Fibroblast of skin of left biceps (primary cell): ENCODE measurements around the gene CTBP1.

Experiments used
- DNase-seq, 2 experiments: peaks; one replicate each; pipeline ENCODE4 v3.0.0-alpha.2; 2013; ENCODE audit warnings: low read depth in 2 of 2

CTBP1 gene

DNA sequence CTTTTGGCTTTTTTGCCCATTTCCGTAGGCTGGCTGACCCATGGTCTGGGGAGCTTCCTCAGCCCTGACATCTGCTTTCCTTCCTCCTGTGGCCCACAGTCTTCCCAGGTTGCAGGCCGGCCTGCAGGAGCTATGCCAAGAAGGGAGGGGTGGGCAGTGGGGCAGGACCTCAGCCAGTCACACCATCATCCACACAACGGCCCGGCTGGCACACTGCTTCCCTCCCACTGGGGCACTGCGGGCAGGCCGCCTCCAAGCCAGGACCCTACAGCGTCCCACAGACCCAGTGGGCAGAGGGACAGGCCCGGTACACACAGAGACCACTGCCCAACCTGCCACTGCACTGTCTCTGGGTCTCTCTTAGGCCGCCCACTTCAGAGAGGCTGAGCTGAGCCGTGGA, 38.0 kb downstream of the CTBP1 start:
- DNase-seq: no peak

DNA sequence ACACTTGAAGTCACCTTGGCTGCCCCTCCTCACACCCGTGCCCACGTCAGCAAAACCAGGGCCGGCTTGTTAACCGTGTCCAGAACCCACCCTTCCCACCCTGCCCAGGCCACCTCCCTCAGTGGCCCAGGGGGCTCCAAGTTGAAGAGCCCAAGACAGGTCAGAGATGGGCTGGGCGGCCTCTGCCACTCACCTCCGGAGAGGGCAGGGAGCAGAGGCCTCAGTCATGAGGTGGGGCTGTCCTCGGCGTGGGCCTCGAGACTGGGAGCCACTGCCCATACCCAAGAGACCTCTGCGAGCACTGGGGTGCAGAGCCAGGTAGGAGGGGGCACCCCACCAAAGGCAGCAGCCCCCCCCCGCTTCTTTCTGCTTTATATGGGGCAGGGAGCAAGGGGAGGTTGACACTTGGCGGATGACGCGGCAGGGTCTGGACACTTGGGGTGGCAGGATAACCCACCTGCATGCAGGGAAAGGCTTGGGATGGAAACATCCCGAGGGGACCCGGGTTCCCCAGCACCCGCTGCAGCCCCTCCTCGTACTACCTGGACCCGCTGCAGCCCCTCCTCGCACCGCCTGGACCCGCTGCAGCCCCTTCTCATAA, 38.6 kb downstream of the CTBP1 start:
- no peak for DNase-seq

- no peak for DNase-seq
These were observed 39.1 kb downstream of the CTBP1 start for GRCh38 chr4:1209821-1210220.

- no peak for DNase-seq
These were observed 39.8 kb downstream of the CTBP1 start for GRCh38 chr4:1208970-1209704.

DNA sequence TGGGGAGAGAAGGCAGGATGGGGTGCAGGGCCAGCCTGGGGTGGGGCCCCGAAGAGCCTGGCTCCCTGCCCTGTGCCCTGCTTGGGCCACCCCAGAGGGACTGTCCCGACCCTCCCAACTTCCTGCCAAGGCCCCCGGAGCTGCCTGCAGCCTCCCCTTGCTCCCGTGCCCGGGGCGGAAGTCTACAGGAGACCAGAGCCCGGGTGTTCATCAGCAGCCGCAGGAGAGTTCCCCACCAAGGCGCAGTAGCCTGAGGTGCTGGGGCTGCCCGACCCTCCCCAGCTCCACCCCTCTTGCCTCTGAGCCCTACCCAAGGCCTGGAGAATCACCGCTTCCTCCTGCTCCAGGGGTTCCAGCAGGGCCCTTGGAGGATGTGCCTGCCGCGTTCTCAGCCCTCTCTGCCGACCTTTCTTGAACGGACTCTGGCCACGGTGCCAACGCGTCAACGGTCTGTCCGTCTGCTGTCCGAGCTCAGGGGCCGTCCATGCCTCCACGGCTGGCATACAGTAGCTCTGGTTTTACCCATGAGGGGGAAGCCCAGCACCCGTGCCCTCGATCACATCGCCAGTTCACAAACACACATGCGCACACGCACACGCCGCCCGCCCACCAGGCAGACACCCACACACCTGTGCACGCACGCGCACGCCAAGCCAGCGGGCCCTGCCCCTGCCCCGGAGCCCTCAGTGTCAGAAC, 40.5 kb downstream of the CTBP1 start:
- no peak for DNase-seq

GRCh38 chr4:1207603-1208265, 41.2 kb downstream of the CTBP1 start:
- DNase-seq: no peak

- DNase-seq: no peak
These were observed 41.8 kb downstream of the CTBP1 start for GRCh38 chr4:1207157-1207470.

DNA sequence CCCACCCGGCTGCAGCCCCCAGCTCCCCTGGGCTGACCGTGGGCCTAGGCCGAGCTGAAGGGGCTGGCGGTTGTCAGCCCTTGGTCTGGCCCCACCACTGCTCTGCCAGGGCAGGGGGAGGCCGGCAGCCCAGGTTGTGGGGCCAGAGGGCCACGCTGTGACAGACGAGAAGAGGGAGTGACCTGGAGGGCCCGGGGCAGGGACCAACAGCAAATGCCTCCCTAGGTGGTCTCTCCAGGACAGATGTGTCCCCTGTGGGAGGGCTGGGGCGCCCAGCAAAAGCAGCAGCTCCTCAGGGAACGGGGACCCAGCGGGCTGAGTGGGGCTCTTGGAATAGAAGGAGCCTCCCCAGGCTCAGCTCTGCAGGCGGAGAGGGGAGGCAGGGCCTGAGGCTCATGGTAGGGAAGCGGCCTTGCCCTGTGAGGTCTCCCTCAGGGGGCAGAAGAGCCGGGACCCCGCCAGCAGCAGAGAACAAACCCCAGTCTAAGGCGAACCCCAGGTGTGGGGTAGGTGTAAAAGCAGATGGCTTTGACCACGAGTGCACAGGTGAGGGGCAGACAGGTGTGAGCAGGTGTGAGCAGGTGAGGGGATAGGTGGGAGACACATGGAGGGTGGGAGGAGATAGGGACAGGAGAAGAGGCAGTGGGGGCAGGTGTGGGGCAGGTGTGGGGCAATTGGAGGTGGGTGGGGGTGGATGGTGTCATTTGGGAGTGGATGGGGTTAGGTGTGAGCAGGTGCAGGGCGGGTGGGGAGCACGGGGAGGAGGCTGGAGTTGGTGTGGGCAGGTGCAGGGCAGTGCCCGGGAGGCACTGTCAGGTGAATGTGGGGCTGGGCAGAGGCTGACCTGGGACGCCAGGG, 42.4 kb downstream of the CTBP1 start:
- DNase-seq: no peak

- DNase-seq: no peak
These were observed 43.2 kb downstream of the CTBP1 start for GRCh38 chr4:1205586-1206298.

DNA sequence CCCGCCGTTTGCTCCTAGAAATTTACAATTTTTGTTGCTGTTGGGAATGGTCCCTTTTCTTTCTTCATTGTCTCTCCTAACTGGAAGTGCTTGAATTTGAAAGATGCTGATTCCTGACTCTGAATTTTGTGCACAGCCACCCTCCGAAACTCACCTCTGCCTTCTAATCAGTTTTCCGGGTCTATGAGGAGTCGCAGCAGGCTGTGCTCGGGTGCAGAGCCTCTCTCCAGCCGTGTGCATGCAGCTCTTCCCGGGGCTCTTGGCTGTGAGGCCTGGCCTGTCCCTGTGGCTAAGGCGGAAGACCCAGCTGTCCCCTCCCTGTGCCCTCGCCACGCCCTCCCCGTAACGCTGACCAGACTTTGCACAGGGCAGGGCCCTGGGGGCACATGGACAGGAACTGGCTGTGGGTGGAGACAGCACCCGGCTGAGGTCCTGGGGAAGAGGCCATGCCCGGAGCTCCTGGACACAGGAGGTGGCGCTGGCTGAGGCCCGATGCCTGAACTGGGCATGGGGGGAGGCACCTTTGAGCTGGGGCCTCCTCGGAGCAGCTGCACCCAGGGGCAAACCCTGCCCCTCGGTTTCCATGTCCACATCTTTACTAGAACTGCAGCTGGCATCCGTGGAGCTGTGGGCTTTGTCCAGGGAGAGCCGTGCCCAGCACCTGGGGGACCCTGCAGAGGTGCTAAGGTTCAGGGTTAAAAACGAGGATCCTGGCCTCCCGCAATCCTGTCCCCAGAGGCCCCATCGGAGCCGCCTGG, 43.9 kb downstream of the CTBP1 start:
- DNase-seq: no peak

GRCh38 chr4:1204286-1204827, 44.6 kb downstream of the CTBP1 start:
- DNase-seq: no peak

- DNase-seq: no peak
These were observed 45.8 kb downstream of the CTBP1 start for GRCh38 chr4:1203026-1203616.

DNA sequence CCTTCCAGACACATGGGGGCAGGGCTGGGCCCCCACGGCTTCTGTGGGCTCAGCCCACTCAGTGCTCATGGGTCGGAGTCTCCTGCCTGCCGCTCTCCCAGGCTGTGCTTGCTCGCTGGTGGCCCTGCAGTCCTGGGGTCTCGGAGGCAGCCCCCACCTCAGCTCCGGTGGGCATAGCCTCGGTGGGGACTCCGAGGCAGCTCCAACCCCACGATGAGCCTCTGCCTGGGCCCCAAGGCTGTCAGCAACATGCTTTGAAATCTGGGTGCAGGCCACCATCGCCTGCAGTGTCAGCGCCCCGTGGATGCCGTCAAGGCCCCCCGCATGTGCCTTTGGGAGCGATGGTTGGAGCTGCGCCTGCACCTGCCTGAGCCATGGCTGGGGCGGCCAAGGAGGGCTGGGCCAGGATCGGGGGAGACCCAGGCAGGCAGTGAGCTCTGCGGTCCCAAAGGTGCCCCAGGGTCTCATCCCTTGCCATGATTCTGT, 46.4 kb downstream of the CTBP1 start:
- DNase-seq: no peak

- peak; percentile 57 to 61 for DNase-seq
These were observed 46.9 kb downstream of the CTBP1 start for GRCh38 chr4:1201851-1202525.

- peak; percentile 66 to 67 for DNase-seq
These were observed 48.4 kb downstream of the CTBP1 start for GRCh38 chr4:1200425-1201035.

DNA sequence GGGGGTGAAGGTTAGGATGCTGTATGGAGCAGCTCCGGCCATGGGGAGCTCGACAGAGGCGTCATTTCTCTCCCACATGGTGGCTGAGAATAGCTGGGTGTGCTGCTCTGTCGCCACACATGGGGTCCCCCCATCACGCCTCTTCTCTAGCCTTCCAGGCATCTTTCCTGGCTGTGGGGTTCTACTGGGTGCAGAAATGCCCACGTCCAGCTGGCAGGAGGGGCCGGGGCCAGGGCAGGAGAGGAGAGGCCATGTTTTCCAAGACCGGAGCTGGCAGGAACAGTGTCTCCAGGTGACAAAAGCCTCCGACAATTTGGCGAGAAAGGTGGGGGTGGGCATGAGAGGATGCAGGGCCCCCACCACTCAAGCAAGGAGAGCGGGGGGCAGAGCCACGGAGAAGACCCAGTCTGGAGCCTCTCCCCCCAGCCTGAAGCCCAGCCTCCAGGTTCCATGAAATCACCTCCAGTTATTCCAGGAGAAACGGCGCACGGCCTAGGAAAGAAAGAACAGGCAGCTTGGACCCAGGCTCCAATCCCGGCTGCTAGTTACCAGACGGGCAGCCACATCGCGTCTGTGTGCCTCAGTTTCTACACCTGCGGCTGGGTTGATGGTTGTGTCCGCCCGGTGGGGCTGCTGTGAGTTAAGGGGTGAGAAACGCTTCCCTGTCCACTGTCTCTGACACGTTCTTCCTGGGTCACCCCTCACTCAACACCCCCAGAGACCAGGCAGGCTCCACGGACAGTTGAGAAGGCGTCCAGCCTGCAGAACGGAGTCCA, 49.2 kb downstream of the CTBP1 start:
- no peak for DNase-seq

GRCh38 chr4:1198098-1198844, 50.7 kb downstream of the CTBP1 start:
- DNase-seq: no peak
